Activated naive CD4-positive, alpha-beta T cell treated with anti-CD3 and anti-CD28 coated beads, Interleukin-2, amount 50 U/mL, for 24 hours (primary cell): ENCODE results near the gene MTOR.
A peak's percentile ranks its signal among the peaks of the same experiment; 100 is the strongest.

Experiments used
- H3K27ac Mint-ChIP-seq: one replicate; pipeline ENCODE4 v1.8.0; 2021; ENCODE audit warnings: mild to moderate bottlenecking, mixed read lengths
- H3K27me3 Mint-ChIP-seq: one replicate; pipeline ENCODE4 v1.8.0; 2021; ENCODE audit warnings: mixed read lengths
- H3K36me3 Mint-ChIP-seq: one replicate; pipeline ENCODE4 v1.8.0; 2021; ENCODE audit warnings: mixed read lengths
- H3K4me1 Mint-ChIP-seq: one replicate; pipeline ENCODE4 v1.8.0; 2021; ENCODE audit warnings: mixed read lengths
- H3K4me3 Mint-ChIP-seq: one replicate; pipeline ENCODE4 v1.8.0; 2021; ENCODE audit warnings: mild to moderate bottlenecking, mixed read lengths
- H3K9me3 Mint-ChIP-seq: one replicate; pipeline ENCODE4 v1.8.0; 2021; ENCODE audit warnings: mixed read lengths

MTOR gene

GRCh38 chr1:11256299-11256698 is 6.1 kb downstream of the MTOR start:
- H3K4me3 Mint-ChIP-seq, result no peak overlapping the region
- H3K27ac Mint-ChIP-seq, result no peak overlapping the region
- H3K4me1 Mint-ChIP-seq, result peaks cover 15% of the 10 kb centered on the region
- no peaks in the 10 kb centered on the region for H3K27me3 Mint-ChIP-seq
- no peaks in the 10 kb centered on the region for H3K9me3 Mint-ChIP-seq
- H3K36me3 Mint-ChIP-seq, result peaks cover 20% of the 10 kb centered on the region

- H3K4me1 Mint-ChIP-seq, result no peaks in the 10 kb centered on the region
- H3K36me3 Mint-ChIP-seq, result peaks cover 27% of the 10 kb centered on the region
- H3K9me3 Mint-ChIP-seq, result no peaks in the 10 kb centered on the region
- H3K4me3 Mint-ChIP-seq, result no peak overlapping the region
- no peak overlapping the region for H3K27ac Mint-ChIP-seq
- H3K27me3 Mint-ChIP-seq, result no peaks in the 10 kb centered on the region
Observed at GRCh38 chr1:11253226-11253625, 9.1 kb downstream of the MTOR start.

- Mint-ChIP-seq H3K36me3 (peaks cover 27% of the 10 kb centered on the region), H3K4me1 (no peaks in the 10 kb centered on the region), H3K27me3 (no peaks in the 10 kb centered on the region), H3K9me3 (no peaks in the 10 kb centered on the region), H3K27ac (no peak overlapping the region), H3K4me3 (no peak overlapping the region)
Observed at GRCh38 chr1:11252538-11252937, 9.8 kb downstream of the MTOR start.

- Mint-ChIP-seq H3K27me3 (no peaks in the 10 kb centered on the region), H3K36me3 (peaks cover 16% of the 10 kb centered on the region), H3K27ac (no peak overlapping the region), H3K4me3 (no peak overlapping the region), H3K9me3 (no peaks in the 10 kb centered on the region), H3K4me1 (peaks cover 8% of the 10 kb centered on the region)
Observed at GRCh38 chr1:11248169-11248568, 14.2 kb downstream of the MTOR start.

GRCh38 chr1:11245904-11246719 is 16.2 kb downstream of the MTOR start:
- Mint-ChIP-seq H3K36me3 (peaks cover 13% of the 10 kb centered on the region), H3K4me3 (no peak overlapping the region), H3K27me3 (no peaks in the 10 kb centered on the region), H3K4me1 (peaks cover 12% of the 10 kb centered on the region), H3K9me3 (no peaks in the 10 kb centered on the region), H3K27ac (peak overlapping the region; percentile 59)

- no peak overlapping the region for H3K27ac Mint-ChIP-seq
- H3K4me3 Mint-ChIP-seq, result no peak overlapping the region
- H3K36me3 Mint-ChIP-seq, result peaks cover 7% of the 10 kb centered on the region
- no peaks in the 10 kb centered on the region for H3K27me3 Mint-ChIP-seq
- no peaks in the 10 kb centered on the region for H3K9me3 Mint-ChIP-seq
- peaks cover 12% of the 10 kb centered on the region for H3K4me1 Mint-ChIP-seq
Observed at GRCh38 chr1:11245248-11245647, 17.1 kb downstream of the MTOR start.

GRCh38 chr1:11238311-11238710 is 24.0 kb downstream of the MTOR start:
- Mint-ChIP-seq H3K9me3 (no peaks in the 10 kb centered on the region), H3K27me3 (no peaks in the 10 kb centered on the region), H3K4me3 (no peak overlapping the region), H3K4me1 (peaks cover 5% of the 10 kb centered on the region), H3K27ac (no peak overlapping the region), H3K36me3 (peaks cover 7% of the 10 kb centered on the region)

GRCh38 chr1:11237356-11237755 is 25.0 kb downstream of the MTOR start:
- Mint-ChIP-seq H3K36me3 (peaks cover 10% of the 10 kb centered on the region), H3K4me3 (no peak overlapping the region), H3K27ac (no peak overlapping the region)

GRCh38 chr1:11233208-11233607 is 29.1 kb downstream of the MTOR start:
- Mint-ChIP-seq H3K4me3 (no peak overlapping the region), H3K27ac (peak overlapping the region; percentile 17)

More at GRCh38 chr1:11237356-11237755, 25.0 kb downstream of the MTOR start:
- Mint-ChIP-seq H3K27me3 (no peaks in the 10 kb centered on the region), H3K4me1 (peaks cover 5% of the 10 kb centered on the region), H3K9me3 (no peaks in the 10 kb centered on the region)

GRCh38 chr1:11229203-11229602 is 33.1 kb downstream of the MTOR start:
- no peak overlapping the region for H3K4me3 Mint-ChIP-seq
- no peaks in the 10 kb centered on the region for H3K27me3 Mint-ChIP-seq
- H3K27ac Mint-ChIP-seq, result no peak overlapping the region
- peaks cover 16% of the 10 kb centered on the region for H3K4me1 Mint-ChIP-seq
- H3K9me3 Mint-ChIP-seq, result no peaks in the 10 kb centered on the region
- H3K36me3 Mint-ChIP-seq, result peaks cover 26% of the 10 kb centered on the region

More at GRCh38 chr1:11233208-11233607, 29.1 kb downstream of the MTOR start:
- Mint-ChIP-seq H3K9me3 (no peaks in the 10 kb centered on the region), H3K36me3 (peaks cover 17% of the 10 kb centered on the region), H3K4me1 (no peaks in the 10 kb centered on the region), H3K27me3 (no peaks in the 10 kb centered on the region)

- H3K4me1 Mint-ChIP-seq, result peaks cover 16% of the 10 kb centered on the region
- H3K36me3 Mint-ChIP-seq, result peaks cover 29% of the 10 kb centered on the region
- H3K27me3 Mint-ChIP-seq, result no peaks in the 10 kb centered on the region
- H3K4me3 Mint-ChIP-seq, result no peak overlapping the region
- H3K9me3 Mint-ChIP-seq, result no peaks in the 10 kb centered on the region
- peak overlapping the region; percentile 68 for H3K27ac Mint-ChIP-seq
Observed at GRCh38 chr1:11227106-11228077, 35.0 kb downstream of the MTOR start.

- no peak overlapping the region for H3K27ac Mint-ChIP-seq
- no peaks in the 10 kb centered on the region for H3K4me1 Mint-ChIP-seq
- no peaks in the 10 kb centered on the region for H3K27me3 Mint-ChIP-seq
- H3K4me3 Mint-ChIP-seq, result no peak overlapping the region
- H3K9me3 Mint-ChIP-seq, result no peaks in the 10 kb centered on the region
- H3K36me3 Mint-ChIP-seq, result peaks cover 18% of the 10 kb centered on the region
Observed at GRCh38 chr1:11216074-11216473, 46.3 kb downstream of the MTOR start.

- no peaks in the 10 kb centered on the region for H3K27me3 Mint-ChIP-seq
- no peaks in the 10 kb centered on the region for H3K4me1 Mint-ChIP-seq
- no peaks in the 10 kb centered on the region for H3K9me3 Mint-ChIP-seq
- peaks cover 18% of the 10 kb centered on the region for H3K36me3 Mint-ChIP-seq
- H3K4me3 Mint-ChIP-seq, result no peak overlapping the region
- H3K27ac Mint-ChIP-seq, result no peak overlapping the region
Observed at GRCh38 chr1:11215381-11216005, 46.9 kb downstream of the MTOR start.

GRCh38 chr1:11214698-11215380 is 47.5 kb downstream of the MTOR start:
- H3K27me3 Mint-ChIP-seq, result no peaks in the 10 kb centered on the region
- H3K36me3 Mint-ChIP-seq, result peaks cover 18% of the 10 kb centered on the region
- no peaks in the 10 kb centered on the region for H3K9me3 Mint-ChIP-seq
- no peak overlapping the region for H3K27ac Mint-ChIP-seq
- H3K4me1 Mint-ChIP-seq, result no peaks in the 10 kb centered on the region
- no peak overlapping the region for H3K4me3 Mint-ChIP-seq
